Skeletal muscle tissue (tissue), 4 donors: ENCODE results near the gene KDM4C. TPM values are rescaled to one million over a fixed set of nuclear protein-coding genes. Genes with fewer than 3 reads are reported as not detected.

Source experiments
- H3K27ac ChIP-seq: one replicate; pipeline ENCODE4 v1.7.0; 2013; ENCODE audit warnings: mild to moderate bottlenecking, low read depth, low read length, inconsistent platforms
- H3K27me3 ChIP-seq, 3 donors: one replicate each; pipeline ENCODE4 v1.7.0; 2013; ENCODE audit warnings: low read length in 3 of 3; ENCODE audit not compliant: control insufficient read depth in 3 of 3, insufficient read depth in 3 of 3
- H3K36me3 ChIP-seq, 3 donors: one replicate each; pipeline ENCODE4 v1.7.0; 2013; ENCODE audit warnings: low read length in 3 of 3; ENCODE audit not compliant: control insufficient read depth in 3 of 3, insufficient read depth in 3 of 3
- H3K4me1 ChIP-seq, 3 donors: one replicate each; pipeline ENCODE4 v1.7.0; 2013; ENCODE audit warnings: low read length in 3 of 3, mild to moderate bottlenecking in 3 of 3; ENCODE audit not compliant: control insufficient read depth in 3 of 3, insufficient read depth in 3 of 3
- H3K4me3 ChIP-seq, 3 donors: one replicate each; pipeline ENCODE4 v1.7.0; 2013; ENCODE audit warnings: low read length in 3 of 3
- H3K9ac ChIP-seq, 3 donors: one replicate each; pipeline ENCODE4 v1.7.0; 2013; ENCODE audit warnings: low read length in 3 of 3, mild to moderate bottlenecking in 3 of 3, moderate library complexity in 2 of 3, low read depth in 1 of 3
- H3K9me3 ChIP-seq, 3 donors: one replicate each; pipeline ENCODE4 v1.7.0; 2013; ENCODE audit warnings: low read length in 3 of 3; ENCODE audit not compliant: control insufficient read depth in 3 of 3
- total RNA-seq: library from RNA; depleted of rRNA; stranded (reverse); fragments of >200 nt; gene quantifications from one replicate; pipeline ENCODE4 v1.2.3, GENCODE V29; 2014
- donor health status: Osteomylitis.

The KDM4C gene
- total RNA-seq, 1 donor from 2014 or later, result 50.1 TPM

- peaks cover 0 to 10% (median 3%) of the 10 kb centered on the region in 3 donors for H3K4me1 ChIP-seq
- no peaks in the 10 kb centered on the region for H3K9me3 ChIP-seq
- H3K36me3 ChIP-seq, result peaks cover 0 to 2% (median 0%) of the 10 kb centered on the region in 3 donors
- no peak overlapping the region for H3K27ac ChIP-seq
- no peak overlapping the region for H3K9ac ChIP-seq
- H3K27me3 ChIP-seq, result no peaks in the 10 kb centered on the region
- H3K4me3 ChIP-seq, result no peak overlapping the region
These were observed 204.2 kb downstream of the KDM4C start for GRCh38 chr9:6961845-6962522.

- Histone ChIP-seq H3K36me3 (no peaks in the 10 kb centered on the region), H3K27ac (no peak overlapping the region), H3K9ac (no peak overlapping the region), H3K4me1 (peaks cover 0 to 2% (median 0%) of the 10 kb centered on the region in 3 donors), H3K9me3 (no peaks in the 10 kb centered on the region), H3K27me3 (no peaks in the 10 kb centered on the region), H3K4me3 (no peak overlapping the region)
These were observed 207.8 kb downstream of the KDM4C start for GRCh38 chr9:6965566-6965965.

GRCh38 chr9:6968271-6968670 lies 210.5 kb downstream of the KDM4C start:
- no peak overlapping the region for H3K27ac ChIP-seq
- no peaks in the 10 kb centered on the region for H3K9me3 ChIP-seq
- H3K9ac ChIP-seq, result no peak overlapping the region
- H3K4me3 ChIP-seq, result no peak overlapping the region
- no peaks in the 10 kb centered on the region for H3K27me3 ChIP-seq
- no peaks in the 10 kb centered on the region for H3K4me1 ChIP-seq
- H3K36me3 ChIP-seq, result no peaks in the 10 kb centered on the region

GRCh38 chr9:6969805-6970204 lies 212.0 kb downstream of the KDM4C start:
- no peaks in the 10 kb centered on the region for H3K9me3 ChIP-seq
- H3K27me3 ChIP-seq, result no peaks in the 10 kb centered on the region
- no peaks in the 10 kb centered on the region for H3K4me1 ChIP-seq
- H3K9ac ChIP-seq, result no peak overlapping the region
- H3K36me3 ChIP-seq, result no peaks in the 10 kb centered on the region
- H3K27ac ChIP-seq, result no peak overlapping the region
- no peak overlapping the region for H3K4me3 ChIP-seq

GRCh38 chr9:6973089-6973488 lies 215.3 kb downstream of the KDM4C start:
- no peaks in the 10 kb centered on the region for H3K27me3 ChIP-seq

GRCh38 chr9:6973762-6974161 lies 216.0 kb downstream of the KDM4C start:
- no peaks in the 10 kb centered on the region for H3K27me3 ChIP-seq
- H3K4me3 ChIP-seq, result no peak overlapping the region
- no peak overlapping the region for H3K9ac ChIP-seq
- H3K27ac ChIP-seq, result no peak overlapping the region
- no peaks in the 10 kb centered on the region for H3K4me1 ChIP-seq
- no peaks in the 10 kb centered on the region for H3K36me3 ChIP-seq
- no peaks in the 10 kb centered on the region for H3K9me3 ChIP-seq

More at GRCh38 chr9:6973089-6973488, 215.3 kb downstream of the KDM4C start:
- no peaks in the 10 kb centered on the region for H3K9me3 ChIP-seq
- no peak overlapping the region for H3K9ac ChIP-seq
- H3K4me1 ChIP-seq, result no peaks in the 10 kb centered on the region
- no peaks in the 10 kb centered on the region for H3K36me3 ChIP-seq
- no peak overlapping the region for H3K27ac ChIP-seq
- no peak overlapping the region for H3K4me3 ChIP-seq

- Histone ChIP-seq H3K36me3 (no peaks in the 10 kb centered on the region), H3K4me3 (no peak overlapping the region), H3K4me1 (no peaks in the 10 kb centered on the region), H3K27me3 (no peaks in the 10 kb centered on the region), H3K9me3 (no peaks in the 10 kb centered on the region), H3K9ac (no peak overlapping the region), H3K27ac (no peak overlapping the region)
These were observed 217.4 kb downstream of the KDM4C start for GRCh38 chr9:6975198-6975597.

- no peaks in the 10 kb centered on the region for H3K9me3 ChIP-seq
- peaks cover 0 to 4% (median 3%) of the 10 kb centered on the region in 3 donors for H3K36me3 ChIP-seq
- no peak overlapping the region for H3K9ac ChIP-seq
- no peaks in the 10 kb centered on the region for H3K27me3 ChIP-seq
- no peaks in the 10 kb centered on the region for H3K4me1 ChIP-seq
- no peak overlapping the region for H3K27ac ChIP-seq
- H3K4me3 ChIP-seq, result no peak overlapping the region
These were observed 220.0 kb downstream of the KDM4C start for GRCh38 chr9:6977761-6978160.

GRCh38 chr9:6978591-6978990 lies 220.8 kb downstream of the KDM4C start:
- Histone ChIP-seq H3K4me3 (no peak overlapping the region), H3K4me1 (no peaks in the 10 kb centered on the region), H3K27ac (no peak overlapping the region), H3K9me3 (no peaks in the 10 kb centered on the region), H3K9ac (no peak overlapping the region), H3K36me3 (peaks cover 0 to 4% (median 3%) of the 10 kb centered on the region in 3 donors), H3K27me3 (no peaks in the 10 kb centered on the region)

- Histone ChIP-seq H3K9ac (no peak overlapping the region), H3K4me3 (no peak overlapping the region), H3K36me3 (peaks cover 17 to 33% (median 19%) of the 10 kb centered on the region in 3 donors), H3K27me3 (no peaks in the 10 kb centered on the region), H3K9me3 (no peaks in the 10 kb centered on the region), H3K4me1 (no peaks in the 10 kb centered on the region), H3K27ac (no peak overlapping the region)
These were observed 227.3 kb downstream of the KDM4C start for GRCh38 chr9:6984941-6985578.
